Upper lobe of left lung (tissue), 4 donors: ENCODE results near the gene AFAP1.

Source experiments
- CTCF ChIP-seq, 6 experiments: fragments of 450-650 bp in 4 of 6; fragments of 200-600 bp in 2 of 6; sonication (generic) in 2 of 6; IDR thresholded peaks; one replicate each; pipeline ENCODE4 v1.5.1; 2016 to 2019; ENCODE audit warnings: antibody characterized with exemption in 6 of 6
- EP300 ChIP-seq, 4 donors: sonication (generic); formaldehyde crosslinking; IDR thresholded peaks; one replicate each; pipeline ENCODE4 v1.5.1; 2017; ENCODE audit warnings: antibody characterized with exemption in 4 of 4, control low read depth in 2 of 4
- POLR2A ChIP-seq, 4 donors: fragments of 450-650 bp; IDR thresholded peaks; one replicate each; pipeline ENCODE4 v1.5.1; 2016 to 2017; ENCODE audit warnings: antibody characterized with exemption in 4 of 4, mild to moderate bottlenecking in 2 of 4
- POLR2AphosphoS5 ChIP-seq, 2 donors: sonication (generic); formaldehyde crosslinking; IDR thresholded peaks; one replicate each; pipeline ENCODE4 v1.5.1; 2017; ENCODE audit warnings: antibody characterized with exemption in 2 of 2

- no peak for TF ChIP-seq POLR2A (IDR thresholded peaks at IDR 0.05)
- TF ChIP-seq POLR2AphosphoS5 (IDR thresholded peaks at IDR 0.05), result no peak
- TF ChIP-seq CTCF (IDR thresholded peaks at IDR 0.05), result no peak
- TF ChIP-seq EP300 (IDR thresholded peaks at IDR 0.05), result no peak
These were observed 19.4 kb upstream of the AFAP1 start for GRCh38 chr4:7959078-7959477.
